Endometrial microvascular endothelial cells (primary cell): Measurements from ENCODE around the gene STAM. TPM values are rescaled to one million over a fixed set of nuclear protein-coding genes. Genes with fewer than 3 reads are reported as not detected.
"Not testable (repeated sequence)": the region's sequence is repeated elsewhere in the genome, so short reads cannot be mapped to it uniquely, and the experiment has no call there.

Experiments used
- in situ Hi-C: cut with HindIII; loops from 2 replicates; pipeline ENCODE4 v1.10.0; 2017; ENCODE audit warnings: low sequenced_read_pairs, low pct_unique_long_range_greater_than_20kb; ENCODE audit errors: inconsistent ontology term
- total RNA-seq: library from RNA; depleted of rRNA; stranded (reverse); fragments of >200 nt; gene quantifications from one replicate; pipeline ENCODE4 v1.2.3, GENCODE V29; 2015; ENCODE audit errors: inconsistent ontology term

The STAM gene
- total RNA-seq, 1 donor from 2014 or later, result 16.1 TPM

DNA sequence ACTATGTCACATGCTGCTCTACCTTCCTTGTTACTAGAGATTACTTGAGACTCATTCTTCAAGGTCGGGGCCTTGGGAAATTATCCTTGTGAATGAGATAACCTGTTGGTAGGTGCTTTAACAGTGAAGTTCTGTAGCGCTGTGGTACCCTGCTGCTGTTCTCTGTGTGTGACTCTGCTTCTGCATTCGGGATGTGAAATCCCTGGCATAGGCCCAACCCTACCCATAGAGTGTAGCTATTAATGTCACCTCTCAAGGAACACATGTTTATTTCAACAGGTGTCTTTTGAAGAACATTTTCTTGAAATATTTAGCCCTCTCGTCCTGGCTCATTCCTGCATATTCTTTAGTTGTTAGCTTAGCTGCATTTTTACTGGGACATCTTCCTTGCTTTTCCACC lies 66.2 kb downstream of the STAM start:
- in situ Hi-C loops, result no loop called here

DNA sequence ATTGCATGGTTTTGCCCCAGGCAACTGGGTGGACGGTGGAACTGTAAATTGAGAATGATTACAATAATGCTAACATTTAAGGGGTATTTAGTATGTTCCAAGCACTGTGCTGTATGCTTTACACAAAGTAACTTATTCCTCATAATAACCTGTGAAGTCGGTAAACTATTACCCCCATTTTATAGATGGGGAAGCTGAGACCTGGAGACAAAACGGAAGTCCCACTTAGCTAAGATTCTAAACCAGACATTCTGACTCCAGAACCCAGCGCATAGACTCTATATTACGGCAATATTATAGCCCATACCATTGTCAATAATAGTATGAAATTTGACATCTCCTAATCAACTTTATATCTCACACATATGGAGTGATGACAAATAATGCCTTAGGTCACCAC lies 68.1 kb downstream of the STAM start:
- in situ Hi-C loops, result no loop called here

DNA sequence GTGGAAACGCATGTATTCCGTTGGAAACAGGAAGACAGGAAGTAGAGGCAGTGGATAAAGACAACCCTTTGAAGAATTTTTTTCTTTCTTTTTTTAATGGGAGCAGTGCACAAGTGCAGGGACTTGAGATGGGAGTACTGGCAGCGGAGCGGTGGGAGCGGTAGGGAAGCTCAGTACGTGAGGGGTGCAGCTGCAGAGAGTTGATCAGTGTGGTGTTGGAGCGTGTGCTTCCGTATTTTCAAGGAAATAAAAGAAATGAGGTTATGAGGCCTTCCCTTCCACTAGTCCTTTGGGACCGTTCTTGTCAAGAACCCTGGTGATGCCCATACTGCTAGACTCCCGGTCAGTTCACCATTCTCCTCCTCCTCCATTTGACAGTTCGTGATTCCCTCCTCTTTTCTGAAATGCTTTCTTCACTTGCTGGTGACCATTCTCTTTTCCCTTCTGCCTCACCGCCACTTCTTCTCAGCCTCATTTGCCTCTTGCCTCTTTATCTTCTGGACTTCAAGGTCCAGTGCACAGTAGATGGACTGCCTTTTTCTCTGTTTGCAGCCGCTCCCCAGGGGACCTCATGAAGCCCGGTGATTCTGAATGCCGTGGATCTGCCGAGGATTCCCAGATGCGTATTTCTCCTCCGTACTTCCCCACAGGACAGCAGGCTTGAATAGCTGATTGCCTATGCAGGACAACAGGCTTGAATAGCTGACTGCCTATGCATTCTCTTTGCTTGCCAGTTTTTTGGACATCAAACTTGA lies 68.9 kb downstream of the STAM start:
- in situ Hi-C loops, result no loop called here

DNA sequence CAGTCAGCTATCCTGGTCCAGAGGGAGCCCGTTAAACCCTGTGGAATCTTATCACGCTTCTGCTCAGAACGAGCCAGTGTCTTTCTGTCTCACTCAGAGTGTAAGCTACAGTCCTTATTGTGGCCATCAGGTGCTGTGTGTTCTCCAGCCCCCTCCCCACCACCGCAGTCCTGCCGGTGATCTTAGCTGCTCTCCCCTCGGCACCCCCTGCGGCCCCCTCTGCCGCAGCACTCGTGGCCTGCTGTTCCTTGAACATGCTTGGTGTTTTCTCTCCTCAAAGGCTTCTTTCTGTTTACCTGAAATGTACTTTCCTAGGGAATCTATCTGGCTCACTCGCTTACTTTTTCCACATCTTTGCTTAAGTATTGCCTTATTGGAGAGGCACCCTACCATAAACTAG lies 69.8 kb downstream of the STAM start:
- in situ Hi-C loops, result no loop called here

DNA sequence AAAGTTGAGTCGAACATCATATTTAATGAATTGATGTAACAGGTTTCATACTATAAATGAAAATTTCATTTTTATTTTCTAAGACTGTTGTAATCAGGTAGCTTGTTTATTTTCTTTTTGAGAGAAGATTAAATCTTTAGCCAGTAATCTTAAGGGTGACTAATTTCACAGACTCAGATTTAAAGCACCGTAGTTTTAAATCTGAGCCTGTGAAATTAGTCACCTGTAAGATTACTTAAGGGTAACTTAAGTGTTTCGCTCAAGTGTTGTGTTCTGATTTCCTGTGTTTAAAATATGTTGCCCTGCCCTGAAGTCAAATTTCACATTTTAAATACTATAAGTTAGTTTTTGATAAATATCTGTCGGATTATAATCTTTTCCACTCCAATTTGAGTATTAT lies 72.2 kb downstream of the STAM start:
- in situ Hi-C loops, result no loop called here

DNA sequence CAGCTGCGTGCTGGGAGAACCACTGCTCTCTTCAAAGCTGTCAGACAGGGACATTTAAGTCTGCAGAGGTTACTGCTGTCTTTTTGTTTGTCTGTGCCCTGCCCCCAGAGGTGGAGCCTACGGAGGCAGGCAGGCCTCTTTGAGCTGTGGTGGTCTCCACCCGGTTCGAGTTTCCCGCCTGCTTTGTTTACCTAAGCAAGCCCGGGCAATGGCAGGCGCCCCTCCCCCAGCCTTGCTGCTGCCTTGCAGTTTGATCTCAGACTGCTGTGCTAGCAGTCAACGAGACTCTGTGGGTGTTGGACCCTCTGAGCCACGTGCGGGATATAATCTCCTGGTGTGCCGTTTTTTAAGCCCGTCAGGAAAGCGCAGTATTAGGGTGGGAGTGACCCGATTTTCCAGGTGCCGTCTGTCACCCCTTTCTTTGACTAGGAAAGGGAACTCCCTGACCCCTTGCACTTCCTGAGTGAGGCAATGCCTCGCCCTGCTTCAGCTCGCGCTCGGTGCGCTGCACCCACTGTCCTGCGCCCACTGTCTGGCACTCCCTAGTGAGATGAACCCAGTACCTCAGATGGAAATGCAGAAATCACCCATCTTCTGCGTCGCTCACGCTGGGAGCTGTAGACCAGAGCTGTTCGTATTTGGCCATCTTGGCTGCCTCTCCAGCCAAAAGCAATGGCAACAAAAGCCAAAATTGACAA lies 78.5 kb downstream of the STAM start:
- in situ Hi-C loops, result not testable (repeated sequence)

DNA sequence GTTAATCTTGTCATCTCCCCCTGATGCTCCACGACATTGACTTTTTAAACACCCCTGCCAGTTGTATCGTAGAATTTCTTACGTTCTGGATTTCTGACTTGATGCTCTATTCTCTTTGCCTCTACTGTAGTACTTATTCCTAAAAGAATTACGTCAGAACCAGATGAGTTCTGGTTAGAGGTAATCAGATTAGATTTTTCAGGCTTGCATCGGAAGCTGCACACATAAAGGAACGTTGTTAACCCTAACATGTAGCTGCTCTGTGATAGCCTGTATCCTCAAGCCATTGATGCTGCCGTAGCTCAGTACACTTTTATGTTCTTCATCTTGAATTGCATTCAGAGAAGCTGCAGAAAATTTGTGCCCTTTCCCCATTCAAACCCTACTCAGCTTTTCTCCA lies 81.8 kb downstream of the STAM start:
- in situ Hi-C loops, result no loop called here

DNA sequence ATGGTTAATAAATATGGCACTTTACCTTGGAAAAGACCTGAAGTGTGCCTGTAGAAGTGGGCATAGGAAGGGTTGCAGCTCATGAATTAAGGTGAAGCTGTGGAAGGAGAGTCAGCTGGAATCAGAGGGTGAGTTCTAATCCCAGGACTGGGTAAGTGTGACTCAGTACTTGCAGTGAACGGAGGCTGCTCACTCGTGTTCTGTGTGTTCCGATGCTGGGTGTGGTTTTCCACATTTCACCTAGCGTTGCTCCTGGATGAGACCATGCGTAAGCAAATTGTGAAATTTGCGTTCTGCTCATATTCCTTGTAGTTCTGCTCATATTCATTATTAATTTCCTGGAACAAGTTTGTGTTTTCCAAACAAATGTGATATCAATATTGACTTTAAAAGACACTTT lies 85.7 kb downstream of the STAM start:
- in situ Hi-C loops, result no loop called here

DNA sequence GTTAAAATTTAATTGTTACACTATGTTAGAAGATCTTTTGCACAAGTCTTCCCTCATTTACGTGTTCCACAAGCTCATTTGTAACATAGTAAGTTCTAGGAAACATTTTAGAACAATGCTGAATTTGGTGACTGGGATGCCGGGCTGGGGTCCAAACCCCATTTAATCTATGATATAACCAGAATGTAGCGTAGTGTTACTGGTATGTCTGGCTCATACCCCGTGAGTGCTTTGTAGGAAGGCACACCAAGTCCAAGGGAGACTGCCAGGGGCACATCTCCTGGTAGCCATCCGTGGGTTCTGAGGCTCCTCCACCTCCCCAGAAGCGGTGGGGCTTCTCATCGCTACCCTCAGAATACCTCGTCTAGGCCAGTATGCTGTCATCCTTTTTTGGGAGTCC lies 86.7 kb downstream of the STAM start:
- in situ Hi-C loops, result no loop called here

DNA sequence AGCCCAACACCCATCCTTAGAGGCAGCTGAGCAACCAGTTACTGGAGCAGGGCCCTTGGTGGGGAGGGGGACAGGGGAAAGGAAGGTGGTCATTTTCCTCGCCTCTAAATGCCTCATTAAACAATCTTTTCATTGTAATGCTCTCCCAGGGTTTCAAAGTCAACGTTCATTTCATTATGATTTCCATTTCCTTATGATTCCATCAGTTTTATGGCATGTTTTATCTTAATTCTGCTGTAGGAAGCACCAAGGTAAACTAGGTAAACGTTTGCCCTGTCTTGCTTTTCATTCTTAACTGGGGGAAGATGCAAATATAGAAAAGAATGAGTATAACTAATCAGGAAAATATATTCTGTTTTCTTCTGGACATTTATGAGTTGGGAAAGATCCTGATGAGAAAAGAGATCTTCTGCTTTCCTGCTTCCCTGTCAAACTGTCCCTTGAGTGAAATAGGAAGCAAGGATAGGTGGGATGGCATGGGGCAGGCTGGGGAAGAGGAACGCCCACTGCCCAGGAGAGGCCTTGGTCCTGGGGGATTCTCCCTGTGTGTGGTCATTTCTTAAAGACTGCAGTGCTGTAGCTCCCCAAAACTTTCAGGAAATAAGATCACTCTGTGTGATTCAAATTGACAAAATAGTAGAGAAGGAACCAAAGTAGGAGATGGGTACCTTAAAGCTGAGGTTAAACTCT lies 87.5 kb downstream of the STAM start:
- in situ Hi-C loops, result no loop called here

DNA sequence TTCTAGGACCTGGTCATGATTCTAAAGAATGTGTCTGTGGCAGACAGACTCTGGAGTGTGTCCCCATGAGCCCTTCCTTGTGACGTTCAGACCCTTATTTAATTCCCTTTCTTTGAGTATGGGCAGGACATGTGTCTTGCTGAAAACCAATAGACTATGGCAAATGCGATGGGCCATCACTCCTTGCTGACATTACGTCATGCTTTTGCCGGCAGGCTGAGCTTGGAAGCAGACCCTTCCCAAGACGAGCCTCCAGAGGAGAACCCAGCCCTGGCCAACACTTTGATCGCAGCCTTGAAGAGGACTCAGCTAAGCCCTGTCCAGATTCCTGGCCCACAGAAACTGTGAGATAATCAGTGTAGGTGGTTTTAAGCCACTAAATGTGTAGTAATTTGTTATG lies 89.7 kb downstream of the STAM start:
- in situ Hi-C loops, result no loop called here

DNA sequence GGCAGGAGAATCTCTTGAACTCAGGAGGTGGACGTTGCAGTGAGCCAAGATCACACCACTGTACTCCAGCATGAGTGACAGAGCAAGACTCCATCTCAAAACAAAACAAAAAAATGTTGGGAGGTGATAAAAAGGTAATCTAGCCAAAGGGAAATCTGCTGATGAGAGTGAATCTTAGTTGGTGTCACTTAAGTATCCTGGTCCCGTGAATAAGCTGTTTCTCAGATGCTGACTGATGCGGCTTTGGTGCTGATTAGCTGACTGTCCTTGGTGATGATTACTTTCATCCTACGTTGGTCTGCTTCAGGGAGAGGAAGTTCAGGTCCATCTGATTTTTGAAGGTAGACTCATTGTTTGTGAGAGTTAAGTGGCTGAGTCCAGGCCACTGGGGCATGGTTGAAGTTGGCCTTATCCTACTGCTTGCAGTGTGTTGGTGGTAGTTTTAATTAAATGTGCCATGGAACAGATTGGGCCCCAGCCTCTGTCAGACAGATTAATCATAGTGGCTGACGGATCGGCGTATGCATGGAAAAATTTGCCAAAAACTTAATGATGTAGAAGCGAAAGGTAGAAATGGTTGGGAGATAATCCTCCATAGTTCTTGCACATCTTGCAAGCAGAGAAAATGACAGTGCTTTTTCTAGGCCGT lies 90.6 kb downstream of the STAM start:
- in situ Hi-C loops, result no loop called here

DNA sequence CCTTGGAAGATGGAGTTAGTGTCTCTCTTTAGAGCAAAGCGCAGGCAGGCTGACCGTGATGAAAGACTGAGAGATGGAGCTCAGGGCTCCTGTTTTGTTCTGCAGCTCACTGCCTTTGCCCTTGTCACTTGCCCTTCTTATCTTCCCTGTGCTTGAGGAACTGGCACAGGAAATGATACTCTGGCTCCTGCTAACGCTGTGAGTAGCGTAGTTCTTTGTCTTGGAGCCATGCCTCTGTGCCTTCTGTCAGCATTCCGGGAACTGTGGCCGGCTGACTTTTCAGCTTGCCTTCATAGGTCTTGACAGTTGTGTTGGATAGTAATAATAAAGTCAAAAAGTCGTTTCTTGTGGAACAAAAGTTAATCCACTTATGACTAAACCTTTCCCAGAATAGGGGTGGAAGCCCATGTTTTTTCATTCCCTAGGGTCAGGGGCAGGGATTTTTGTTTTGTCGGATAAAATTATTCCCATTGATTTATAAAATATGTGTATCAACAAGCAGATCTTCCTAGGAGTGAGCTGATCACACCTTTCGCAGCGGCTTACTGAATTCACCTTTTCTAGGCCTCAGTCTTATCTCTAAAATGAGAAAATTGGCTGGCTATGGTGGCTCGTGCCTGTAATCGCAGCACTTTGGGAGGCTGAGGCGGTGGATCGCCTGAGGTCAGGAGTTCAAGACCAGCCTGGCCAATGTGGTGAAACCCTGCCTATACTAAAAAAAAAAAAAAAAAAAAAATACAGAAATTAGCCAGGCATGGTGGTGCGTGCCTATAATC lies 91.4 kb downstream of the STAM start:
- in situ Hi-C loops, result no loop called here

DNA sequence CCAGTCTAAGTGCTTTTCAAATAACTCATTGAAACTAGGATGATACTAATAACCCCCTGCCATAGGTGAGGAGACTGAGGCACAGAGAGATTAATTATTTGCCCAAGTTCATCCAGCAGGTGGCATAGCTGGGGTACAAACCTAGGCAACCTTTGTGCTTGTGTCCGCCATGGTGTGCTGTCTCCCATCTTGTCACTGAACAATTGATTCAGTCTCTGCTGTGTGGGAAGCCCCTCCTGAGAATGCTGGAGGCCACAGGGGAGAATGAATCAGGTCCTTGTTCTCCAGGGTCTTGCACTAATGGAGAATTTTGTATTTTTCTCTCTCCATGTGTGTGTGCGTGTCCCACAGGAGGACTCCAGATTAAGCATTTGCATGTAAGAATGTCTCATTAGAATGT lies 92.3 kb downstream of the STAM start:
- in situ Hi-C loops, result no loop called here

DNA sequence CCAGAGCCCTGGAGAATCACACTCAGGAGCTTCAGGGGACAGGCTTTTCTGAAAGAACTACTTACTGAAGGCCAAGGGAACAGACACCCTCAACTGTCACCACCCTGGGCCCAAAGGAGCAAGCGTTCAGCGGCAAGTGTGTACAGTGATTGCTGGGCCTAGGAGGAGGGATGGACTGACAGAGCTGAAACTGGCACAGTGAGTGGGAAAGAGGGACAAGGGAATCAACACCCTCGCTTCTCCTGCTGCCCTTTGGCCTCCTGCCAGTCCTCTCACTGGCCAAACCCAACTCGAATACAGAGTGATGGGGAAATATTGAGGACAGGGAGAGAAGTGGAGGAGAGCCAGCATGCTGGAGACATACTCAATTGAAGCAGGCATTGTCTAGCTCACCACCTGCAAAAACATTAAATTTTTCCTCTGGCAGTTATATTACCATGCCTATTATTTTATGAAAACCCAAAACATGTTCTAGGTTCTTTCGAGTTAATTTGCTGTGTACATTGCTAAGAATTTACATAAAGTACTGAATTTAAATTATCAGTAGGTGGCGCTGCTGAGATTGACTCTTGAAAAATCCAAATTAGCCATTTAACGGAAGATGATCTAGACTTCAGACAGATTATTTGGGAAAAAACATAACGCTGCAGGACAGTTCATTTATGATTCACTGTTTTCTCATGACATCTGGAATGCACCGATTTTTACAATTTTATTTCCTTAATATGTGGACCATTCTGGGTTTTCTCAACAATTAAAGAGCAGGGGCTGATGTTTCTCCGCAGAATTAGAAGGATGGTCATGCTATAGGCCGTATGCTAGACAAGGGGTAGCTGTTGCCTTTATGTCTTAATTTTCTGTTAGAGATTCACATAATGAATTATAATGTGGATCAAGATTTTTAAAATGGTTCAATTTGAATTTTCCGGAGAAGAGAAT lies 93.3 kb downstream of the STAM start:
- in situ Hi-C loops, result no loop called here

DNA sequence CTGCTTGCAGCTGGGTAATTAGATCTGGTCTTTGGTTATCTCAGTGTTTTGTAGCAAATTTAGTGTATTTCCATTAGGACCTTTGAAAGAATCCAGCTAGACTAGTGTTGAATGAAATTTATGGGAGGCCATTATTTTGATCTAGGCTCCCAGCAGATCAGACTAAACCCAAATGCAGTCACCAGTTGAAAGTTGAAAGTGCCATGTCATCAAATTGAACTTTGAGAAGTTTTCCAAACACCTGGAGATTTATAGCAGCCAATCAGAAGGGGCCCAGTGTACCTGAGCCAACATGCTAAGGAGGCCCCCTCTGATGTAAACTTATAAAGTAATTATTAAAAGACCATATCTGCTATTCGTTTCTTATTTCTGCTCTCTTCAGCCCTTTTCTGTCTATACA lies 96.7 kb downstream of the STAM start:
- in situ Hi-C loops, result no loop called here

DNA sequence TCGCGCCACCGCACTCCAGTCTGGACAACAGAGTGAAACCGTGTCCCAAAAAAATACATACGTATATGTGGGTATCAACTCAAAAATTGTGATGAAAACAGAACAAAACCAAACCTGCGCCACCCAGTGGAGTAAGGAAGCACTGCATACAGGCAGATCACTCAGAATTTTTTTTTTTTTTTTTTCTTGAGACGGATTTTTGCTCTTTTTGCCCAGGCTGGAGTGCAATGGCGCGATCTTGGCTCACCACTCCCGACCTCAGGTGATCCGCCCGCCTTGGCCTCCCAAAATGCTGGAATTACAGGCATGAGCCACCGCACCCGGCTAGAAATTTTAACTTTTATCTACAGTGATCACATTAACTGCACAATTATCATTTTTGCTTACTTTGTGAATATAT lies 99.0 kb downstream of the STAM start:
- in situ Hi-C loops, result no loop called here

DNA sequence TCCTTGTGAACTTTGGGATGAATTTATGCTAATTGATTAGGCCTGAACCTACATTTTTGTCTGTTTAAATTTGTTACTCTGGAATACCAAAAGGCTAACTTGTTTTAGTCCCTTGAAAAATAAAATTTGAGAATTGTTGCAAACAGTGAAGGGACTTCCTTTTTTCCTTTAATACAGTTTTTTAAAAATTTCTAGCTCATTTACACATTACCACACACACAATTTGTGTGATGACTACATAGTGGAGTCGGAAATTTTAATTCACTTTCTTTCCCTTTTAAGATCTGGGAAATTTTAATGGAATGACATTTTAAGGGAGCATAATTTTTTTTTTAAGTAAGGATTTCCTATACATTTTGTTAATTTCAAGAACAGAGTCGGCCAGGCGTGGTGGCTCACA lies 99.5 kb downstream of the STAM start:
- in situ Hi-C loops, result no loop called here
